ENCODE measurements around the gene ASCC3.
A peak's percentile ranks its signal among the peaks of the same experiment; 100 is the strongest.

- TF ChIP-seq CTCF (IDR thresholded peaks at IDR 0.05) (peak; percentile 45 to 79 (median 62)), POLR2A (IDR thresholded peaks at IDR 0.05) (no peak)
Measured at GRCh38 chr6:100664274-100665040, 216.7 kb downstream of the ASCC3 start.

Measured in adrenal gland (tissue), 5 donors.